GM19468 (cell line): ENCODE data around the gene TFF3.

Experiments used
- ATAC-seq: cut with Tn5 transposase; IDR thresholded peaks from one replicate; pipeline ENCODE4 v1.9.1; 2021; ENCODE audit warnings: mild to moderate bottlenecking, moderate library complexity, moderate number of reproducible peaks; ENCODE audit not compliant: unreplicated experiment; ENCODE audit errors: extremely low read depth

The TFF3 gene

DNA sequence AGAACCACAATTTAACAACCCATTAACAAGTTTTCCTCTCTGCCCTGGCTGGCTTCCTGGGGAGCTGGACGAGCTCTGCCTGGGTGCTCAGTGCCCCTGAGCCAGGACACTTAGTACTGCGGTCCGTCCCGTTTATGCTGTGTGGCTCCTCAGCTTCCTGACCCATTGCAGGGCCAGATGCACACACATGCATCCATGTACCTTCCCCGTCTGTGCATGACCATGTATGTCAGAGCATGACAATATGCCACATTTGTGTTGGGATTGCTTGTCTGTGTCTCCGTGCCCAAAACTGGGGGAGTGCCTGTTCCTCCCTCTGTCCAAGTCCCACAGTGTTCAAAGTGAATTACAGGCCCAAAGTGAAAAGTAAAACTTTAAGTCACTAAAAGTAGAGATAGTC is 9.7 kb upstream of the TFF3 start:
- ATAC-seq = no peak

GRCh38 chr21:42321845-42322244 is 6.6 kb upstream of the TFF3 start:
- ATAC-seq = no peak

DNA sequence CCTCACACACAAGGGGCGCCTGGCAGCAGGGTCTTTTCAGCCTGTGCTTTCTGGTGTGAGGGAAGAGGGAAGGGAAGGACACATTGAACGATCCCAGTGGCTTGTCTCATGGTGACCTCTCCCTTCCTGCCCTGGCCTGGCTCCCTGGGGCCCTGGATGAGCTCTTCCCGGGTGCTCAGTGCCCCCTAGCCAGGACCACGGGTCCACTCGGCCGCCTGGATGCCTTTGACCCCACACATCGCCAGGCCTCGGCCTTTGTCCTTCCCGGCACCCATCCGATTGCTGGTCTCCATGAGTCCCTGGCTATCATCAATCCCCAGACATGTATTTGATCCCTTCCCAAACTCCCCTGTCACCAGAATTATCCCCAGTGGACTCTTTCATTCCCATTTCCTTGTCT is 6.0 kb upstream of the TFF3 start:
- ATAC-seq = no peak

GRCh38 chr21:42320791-42321190 is 5.6 kb upstream of the TFF3 start:
- ATAC-seq = no peak

GRCh38 chr21:42319851-42320572 is 4.8 kb upstream of the TFF3 start:
- ATAC-seq = no peak

GRCh38 chr21:42319376-42319775 is 4.2 kb upstream of the TFF3 start:
- ATAC-seq = no peak

DNA sequence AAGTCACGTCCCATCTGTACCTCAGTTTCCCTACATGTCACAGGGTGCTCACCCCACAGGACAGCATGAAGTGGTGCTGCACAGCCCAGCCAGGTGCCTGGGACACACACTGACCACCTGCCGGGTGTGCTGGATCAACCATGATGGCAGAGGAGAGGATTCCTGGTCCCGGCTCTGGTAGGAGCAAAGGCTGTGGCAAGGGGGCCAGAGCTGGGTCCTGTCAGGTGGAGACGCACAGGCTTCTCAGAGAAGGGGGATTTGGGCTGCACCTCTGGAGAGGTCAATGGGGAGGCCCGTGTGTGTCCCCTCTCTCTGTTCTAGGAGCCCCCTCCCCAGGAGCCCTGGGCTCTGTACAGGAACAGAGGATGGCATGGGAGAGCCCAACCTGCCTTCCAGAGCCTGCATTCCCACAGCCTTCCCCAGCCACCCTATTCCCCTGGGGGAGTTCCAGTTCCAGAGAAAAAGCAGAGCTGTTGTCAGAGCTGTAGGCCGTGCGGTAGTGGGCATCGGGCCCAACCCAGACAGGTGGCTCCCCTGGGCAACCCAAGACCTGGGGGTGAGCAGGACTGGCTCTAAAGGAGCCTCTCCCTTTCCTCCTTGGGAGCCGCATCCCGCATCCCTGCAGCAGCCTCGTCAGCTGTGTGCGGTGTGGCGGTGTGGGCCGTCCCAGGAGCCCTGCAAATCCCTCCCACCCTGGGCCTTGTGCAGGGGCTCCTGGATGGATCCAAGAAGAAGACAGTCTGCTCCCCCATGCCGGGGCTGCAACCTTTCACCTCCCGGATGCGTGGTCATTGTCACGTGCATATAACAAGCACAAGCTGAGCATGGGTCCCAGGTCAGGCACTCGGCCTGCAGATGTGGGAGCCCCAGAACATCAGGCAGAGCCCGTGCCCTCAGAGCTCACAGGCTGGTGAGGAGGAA is 2.9 kb upstream of the TFF3 start:
- ATAC-seq = no peak

DNA sequence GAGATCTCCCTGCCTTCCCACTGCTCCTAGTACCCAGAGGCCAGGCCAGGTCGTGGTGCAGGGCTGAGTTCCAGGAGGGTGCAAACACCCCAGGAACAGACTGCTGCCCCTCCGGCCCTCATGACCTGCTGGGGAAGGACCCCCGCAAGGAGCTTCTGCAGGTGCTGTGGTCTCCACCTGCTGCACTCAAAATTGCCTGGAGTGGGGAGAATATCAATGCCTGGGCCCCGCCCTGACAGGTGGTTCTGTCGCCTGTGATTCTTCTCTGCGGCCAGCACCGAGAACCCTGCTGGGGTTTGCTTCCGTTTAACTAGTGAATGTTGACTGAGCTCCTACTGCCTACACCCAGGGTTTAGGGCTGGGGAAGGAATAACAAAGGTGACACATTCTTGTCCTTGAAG is 2.1 kb upstream of the TFF3 start:
- no peak for ATAC-seq

DNA sequence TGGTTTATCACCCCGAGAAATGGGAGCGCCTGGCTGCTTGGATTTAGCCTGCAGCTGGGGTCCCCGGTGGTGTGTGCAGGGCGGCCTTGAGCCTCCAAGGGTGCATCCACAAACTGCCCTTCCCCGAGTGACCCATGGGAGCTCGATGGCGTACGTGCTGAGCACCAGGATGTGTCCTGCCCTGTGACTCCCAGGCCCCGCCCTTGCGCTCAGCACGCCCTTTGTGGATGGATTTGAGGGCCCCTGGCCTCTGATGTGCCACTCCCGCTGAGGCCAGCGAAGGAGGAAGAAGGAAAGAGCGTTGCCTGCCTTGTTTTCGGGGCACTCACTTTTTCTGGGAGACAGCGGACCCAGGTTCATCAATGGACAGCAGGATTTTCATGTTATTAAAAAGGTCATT is 1.7 kb upstream of the TFF3 start:
- no peak for ATAC-seq

GRCh38 chr21:42314616-42315295 is 453 bp downstream of the TFF3 start:
- ATAC-seq = no peak

DNA sequence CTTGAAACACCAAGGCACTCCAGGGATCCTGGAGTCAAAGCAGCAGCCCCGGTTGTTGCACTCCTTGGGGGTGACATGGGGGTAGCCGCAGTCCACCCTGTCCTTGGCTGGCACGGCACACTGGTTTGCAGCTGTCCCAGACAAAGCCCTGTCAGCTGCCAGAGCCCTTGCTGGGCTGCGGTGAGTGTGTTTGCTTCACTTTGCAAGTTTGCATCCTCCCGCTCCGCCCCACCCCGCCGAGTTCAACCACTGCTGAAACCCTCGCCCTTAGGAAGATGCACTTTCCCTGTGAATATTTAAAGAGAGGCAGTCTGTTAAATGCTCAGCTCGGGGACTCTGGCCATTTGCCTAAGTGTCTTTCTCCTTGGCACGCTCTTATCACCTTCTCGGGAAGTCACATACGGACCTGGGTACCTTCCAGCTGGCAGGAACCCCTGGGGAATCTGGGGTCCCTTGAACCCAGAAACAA is 1.7 kb downstream of the TFF3 start:
- no peak for ATAC-seq

DNA sequence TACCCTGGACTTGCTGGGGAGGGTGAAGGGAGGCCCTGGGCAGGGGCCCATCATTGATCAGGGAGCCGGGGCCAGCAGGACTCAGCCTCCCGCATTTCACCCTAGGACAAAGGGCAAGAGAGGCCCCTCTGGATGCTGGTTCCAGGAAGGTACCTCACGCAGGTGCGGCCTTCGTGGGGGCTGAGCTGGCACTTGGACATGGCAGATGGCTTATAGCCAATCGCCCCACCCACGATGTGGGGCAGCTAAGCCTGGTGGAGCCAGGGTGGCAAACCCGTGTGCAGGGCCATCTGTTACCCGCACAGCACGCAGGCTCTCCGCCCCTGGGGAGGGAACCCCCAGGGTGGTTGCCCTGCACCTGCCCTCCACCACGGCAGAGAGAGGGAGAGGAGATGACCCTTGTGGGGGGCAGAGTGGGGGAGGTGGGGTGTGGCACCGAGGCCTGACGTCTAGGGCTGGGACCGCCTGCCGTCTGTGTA is 2.5 kb downstream of the TFF3 start:
- ATAC-seq = no peak

DNA sequence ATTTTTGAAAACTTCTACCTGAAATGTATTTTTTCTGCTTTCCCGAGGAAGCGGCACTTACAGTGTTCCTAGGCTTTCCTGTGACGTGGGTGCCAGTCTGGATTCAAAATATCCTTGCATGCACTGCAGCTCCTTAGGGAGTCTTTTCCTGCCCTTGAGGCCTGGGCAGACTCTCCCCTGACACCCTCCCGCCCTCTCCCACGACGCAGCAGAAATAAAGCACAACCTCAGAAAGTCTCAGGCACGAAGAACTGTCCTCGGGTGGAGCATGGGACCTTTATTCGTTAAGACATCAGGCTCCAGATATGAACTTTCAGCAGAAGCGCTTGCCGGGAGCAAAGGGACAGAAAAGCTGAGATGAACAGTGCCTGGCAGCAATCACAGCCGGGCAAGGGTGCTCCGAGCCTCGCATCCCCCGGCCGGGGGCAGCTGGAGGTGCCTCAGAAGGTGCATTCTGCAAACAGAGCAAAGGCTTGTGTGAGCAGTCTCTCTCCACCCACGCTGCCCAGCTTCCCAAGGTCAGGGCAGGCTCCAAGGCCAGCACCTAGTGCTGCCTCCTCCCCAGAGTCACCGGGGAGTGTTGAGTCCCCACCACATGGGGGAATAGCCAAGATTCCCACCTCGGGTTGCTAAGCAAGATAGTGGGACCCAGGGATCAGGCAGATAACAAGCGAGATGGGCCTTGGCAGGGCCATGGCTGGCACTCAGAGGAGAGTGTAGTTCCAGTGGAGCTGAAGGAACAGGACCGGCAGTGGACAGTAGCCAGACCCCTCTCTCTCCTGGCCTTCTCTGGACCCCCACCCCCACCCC is 3.2 kb downstream of the TFF3 start:
- ATAC-seq = no peak

DNA sequence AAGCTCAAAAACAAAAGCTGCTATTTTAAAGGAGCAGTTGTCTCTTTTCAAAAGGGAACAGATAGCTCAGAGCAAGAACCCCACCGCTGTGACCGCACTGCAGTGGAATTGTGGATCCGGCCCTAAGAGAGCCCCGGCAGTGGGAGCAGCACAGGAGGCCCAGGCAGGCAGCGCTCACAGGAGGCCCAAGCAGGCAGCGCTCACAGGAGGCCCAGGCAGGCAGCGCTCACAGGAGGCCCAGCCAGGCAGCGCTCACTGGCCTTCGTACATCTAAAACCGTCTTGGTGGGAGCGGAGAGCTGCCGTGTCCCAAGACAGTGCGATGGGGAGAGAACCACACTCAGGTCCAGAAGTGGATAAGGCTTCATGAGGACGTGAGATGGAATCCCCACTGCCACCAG is 4.0 kb downstream of the TFF3 start:
- no peak for ATAC-seq

- no peak for ATAC-seq
Measured at GRCh38 chr21:42310411-42311001, 4.7 kb downstream of the TFF3 start.

DNA sequence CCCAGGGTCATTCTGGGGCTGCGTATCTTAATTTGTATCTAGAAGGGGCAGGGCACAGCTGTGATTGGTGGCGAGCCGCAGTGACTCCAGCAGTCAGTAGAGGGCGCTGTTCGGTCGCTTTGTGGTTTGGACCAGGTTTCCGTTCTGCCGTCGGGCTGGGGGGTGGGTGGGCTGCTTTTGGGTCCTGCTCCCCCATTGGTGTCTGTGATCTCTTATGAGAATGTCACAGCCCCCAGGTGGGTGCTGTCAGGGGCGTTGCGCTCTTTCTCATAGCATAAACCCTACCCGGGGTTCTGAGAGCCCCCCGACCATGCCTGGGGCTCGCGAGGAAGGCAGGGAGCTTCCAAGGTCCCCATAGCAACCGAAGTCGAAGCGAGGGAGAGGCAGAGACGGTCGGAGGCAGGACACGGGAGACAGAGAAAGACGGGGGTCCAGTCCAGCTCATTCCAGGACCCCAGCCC is 5.4 kb downstream of the TFF3 start:
- no peak for ATAC-seq

DNA sequence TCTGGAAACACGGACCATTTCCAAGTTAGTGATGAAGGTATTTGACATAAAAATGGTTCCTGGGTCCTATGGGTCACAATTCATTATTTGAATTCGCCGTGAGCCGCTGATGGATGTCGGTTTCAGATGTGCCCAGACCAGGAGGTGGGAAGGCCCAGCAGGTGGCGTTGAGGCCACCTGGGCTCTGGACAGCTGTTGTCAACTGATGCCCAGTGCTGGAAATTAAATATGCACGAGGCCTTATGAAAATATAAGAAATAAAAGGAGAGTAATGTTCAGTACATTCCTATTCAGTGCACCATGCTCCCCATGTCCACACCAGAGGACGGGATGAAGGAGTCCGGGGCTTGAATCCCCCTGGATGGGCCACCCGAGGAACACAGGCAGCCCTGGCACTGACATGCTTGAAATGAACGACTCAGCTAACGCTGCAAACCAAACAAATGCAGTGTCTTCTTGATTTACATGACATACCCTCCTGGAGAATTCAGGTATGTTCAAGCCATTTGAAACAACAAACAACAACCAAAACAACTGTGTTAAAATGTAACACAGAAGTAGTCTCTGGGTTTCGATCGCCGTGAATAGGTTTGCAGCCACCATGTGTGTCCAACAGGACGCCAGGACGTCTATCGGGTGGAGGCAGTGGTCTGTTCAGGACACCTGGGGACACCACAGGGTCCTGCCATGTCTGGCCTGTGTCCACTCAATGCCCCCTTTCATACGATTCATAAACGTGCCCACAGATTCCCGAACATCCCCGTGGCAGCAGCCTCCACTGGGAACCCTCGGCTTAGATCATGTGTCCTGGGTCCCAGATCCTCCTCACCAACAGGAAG is 6.1 kb downstream of the TFF3 start:
- ATAC-seq = no peak

- ATAC-seq = no peak
Measured at GRCh38 chr21:42308161-42308913, 6.9 kb downstream of the TFF3 start.
